ENCODE data around the gene MROH7. TPM values are rescaled to one million over a fixed set of nuclear protein-coding genes. Genes with fewer than 3 reads are reported as not detected.

The MROH7 gene
- total and polyA plus RNA-seq, 9 of the 15 experiments (the other 6 are each of a cell fraction or from before 2014, with no cell fraction given) = not detected

GRCh38 chr1:54608566-54609230 is 32.9 kb upstream of the MROH7 start:
- in situ Hi-C loops (cut with MboI) (no loop called here), intact Hi-C loops (cut with micrococcal nuclease) (no loop called here)
- H3K27ac ChIP-seq (ENCODE audit: extremely low read depth, low read depth, low read length) = no peak overlapping the region
- ATAC-seq (no peak), DNase-seq (ENCODE audit: extremely low read depth in 1 of 4, low spot score in 3 of 4) (no peak), FAIRE-seq (no peak)
- H3K4me3 ChIP-seq = no peak overlapping the region
- no peaks in the 10 kb centered on the region for H3K9me1 ChIP-seq (ENCODE audit: control insufficient read depth, insufficient read depth, low read length)
- peaks cover 41 to 90% of the 10 kb centered on the region in 2 experiments for H3K27me3 ChIP-seq (ENCODE audit: control insufficient read depth in 2 of 2, insufficient read depth in 2 of 2, low read length in 2 of 2)
- H4K20me1 ChIP-seq (replicated peaks; ENCODE audit: control insufficient read depth, insufficient read depth, low read length) = peaks cover 3% of the 10 kb centered on the region; the same call in 1 of the 2 replicates
- H3K4me1 ChIP-seq (replicated peaks in 1 of 2; ENCODE audit: control insufficient read depth in 2 of 2, insufficient read depth in 2 of 2, low read length in 2 of 2) = peaks cover 0 to 16% of the 10 kb centered on the region in 2 experiments; a peak in 2 of 5 replicates
- TF ChIP-seq CCAR2 (IDR thresholded peaks at IDR 0.05; ENCODE audit: low read depth, low read length) (no peak), ZNF449 (CRISPR knock-in tag; IDR thresholded peaks at IDR 0.05) (no peak), WHSC1 (IDR thresholded peaks at IDR 0.05; ENCODE audit: low read length) (no peak), TEAD1 (CRISPR knock-in tag; IDR thresholded peaks at IDR 0.05) (no peak), HNRNPLL (IDR thresholded peaks at IDR 0.05; ENCODE audit: low read depth, low read length, poor library complexity, severe bottlenecking) (no peak), PREB (CRISPR knock-in tag; IDR thresholded peaks at IDR 0.05) (no peak), ZNF217 (CRISPR knock-in tag; IDR thresholded peaks at IDR 0.05) (no peak), USF2 (CRISPR knock-in tag; IDR thresholded peaks at IDR 0.05) (no peak), XRCC5 (IDR thresholded peaks at IDR 0.05; ENCODE audit: low read depth, low read length) (no peak), GTF2B (IDR thresholded peaks at IDR 0.05; ENCODE audit: extremely low read depth, insufficient read length) (no peak), HOXB6 (CRISPR knock-in tag; IDR thresholded peaks at IDR 0.05; ENCODE audit: borderline replicate concordance) (no peak), MLX (CRISPR knock-in tag; conservative IDR thresholded peaks at IDR 0.05) (no peak)
- no TSS peak for BruUV-seq (replicated peaks)
- H3K4me2 ChIP-seq (ENCODE audit: insufficient read depth, low read length) = no peak overlapping the region
- no peaks in the 10 kb centered on the region for H3K36me3 ChIP-seq (ENCODE audit: control insufficient read depth, insufficient read depth, low read length)
- 2% methylated on average over 9 of the region's 9 CpGs for WGBS (ENCODE audit: insufficient coverage, low coverage, missing lambda C conversion rate)
- CTCF ChIA-PET (ENCODE audit: low intra/inter-chr PET ratio) = no interaction called here
- POLR2A ChIA-PET = no interaction called here
- H2AFZ ChIP-seq (ENCODE audit: low read depth, low read length) = no peak overlapping the region
- H3K79me2 ChIP-seq (ENCODE audit: control insufficient read depth, insufficient read depth, low read length) = no peaks in the 10 kb centered on the region
- no peaks in the 10 kb centered on the region for H3K9me3 ChIP-seq (replicated peaks; ENCODE audit: control insufficient read depth, insufficient read depth, low read depth, low read length)
- H3K9ac ChIP-seq (ENCODE audit: insufficient read depth in 1 of 2, low read depth in 2 of 2, low read length in 2 of 2) = no peak overlapping the region
